Body of pancreas (tissue), 4 donors: Measurements from ENCODE around the gene RIMS4. TPM values are rescaled to one million over a fixed set of nuclear protein-coding genes. Genes with fewer than 3 reads are reported as not detected.

Source experiments
- ATAC-seq: fragments of 150-250 bp; one replicate; pipeline ENCODE4 v1.9.1; 2016
- DNase-seq, 4 donors: peaks; one replicate each; pipeline ENCODE4 v3.0.0-alpha.2; 2019
- H3K27ac ChIP-seq, 4 donors: fragments of 200-600 bp; sonication (generic); 1 replicate in 3 of 4; 2 replicates in 1 of 4; pipeline versions ENCODE4 v1.5.1 to v1.6.1; 2016 to 2019; ENCODE audit warnings: mild to moderate bottlenecking in 1 of 4, mixed read lengths in 1 of 4, moderate library complexity in 1 of 4
- H3K27me3 ChIP-seq, 2 donors: fragments of 200-600 bp; sonication (generic); one replicate each; pipeline ENCODE4 v1.6.0; 2016; ENCODE audit warnings: mild to moderate bottlenecking in 1 of 2
- H3K36me3 ChIP-seq, 2 donors: fragments of 200-600 bp; sonication (generic); replicated peaks in 1 of 2; 2 replicates each; pipeline ENCODE4 v1.5.1; 2016; ENCODE audit warnings: low read depth in 2 of 2; ENCODE audit not compliant: insufficient read depth in 1 of 2
- H3K4me1 ChIP-seq: fragments of 200-600 bp; sonication (generic); one replicate; pipeline ENCODE4 v1.6.0; 2016
- H3K4me3 ChIP-seq, 2 donors: fragments of 200-600 bp; sonication (generic); 1 replicate in 1 of 2; 2 replicates in 1 of 2; pipeline ENCODE4 v1.5.1; 2016 to 2019
- H3K9me3 ChIP-seq, 3 donors: fragments of 200-600 bp; sonication (generic); 1 replicate in 2 of 3; 2 replicates in 1 of 3; pipeline ENCODE4 v1.5.1; 2016
- CTCF ChIP-seq, 7 experiments: fragments of 450-650 bp in 4 of 7; fragments of 200-600 bp in 3 of 7; sonication (generic) in 3 of 7; IDR thresholded peaks; one replicate each; pipeline ENCODE4 v1.5.1; 2016 to 2019; ENCODE audit warnings: antibody characterized with exemption in 7 of 7
- POLR2A ChIP-seq, 3 donors: fragments of 450-650 bp; IDR thresholded peaks; one replicate each; pipeline ENCODE4 v1.6.1; 2016; ENCODE audit warnings: antibody characterized with exemption in 3 of 3, mild to moderate bottlenecking in 2 of 3
- WGBS, 2 donors: methylation state at CpG; one replicate each; pipeline ENCODE4 v1.1.5; 2017; 5-methylcytosine and 5-hydroxymethylcytosine counted together
- intact Hi-C: fragments of 100-400 bp; cut with DNase I; formaldehyde crosslinking; loops from one replicate; pipeline ENCODE4 v1.15.1; 2023
- total RNA-seq, 2 donors: library from RNA; depleted of rRNA; stranded (reverse); fragments of >200 nt; gene quantifications; one replicate each; pipeline ENCODE4 v1.1.0, GENCODE V29; 2016

RIMS4 gene
- total RNA-seq, 2 donors from 2014 or later, result 0.26 TPM; not detected in 1

- Histone ChIP-seq H3K27ac (no peak overlapping the region), H3K4me3 (no peak overlapping the region), H3K9me3 (no peaks in the 10 kb centered on the region), H3K27me3 (no peaks in the 10 kb centered on the region), H3K36me3 (no peaks in the 10 kb centered on the region), H3K4me1 (no peaks in the 10 kb centered on the region)
- ATAC-seq (no peak), DNase-seq (no peak)
- intact Hi-C loops, result no loop called here
- TF ChIP-seq POLR2A (IDR thresholded peaks at IDR 0.05) (no peak), CTCF (IDR thresholded peaks at IDR 0.05) (no peak)
- 79 to 81% methylated on average over 11 of the region's 11 CpGs for WGBS, 2 donors
Measured at GRCh38 chr20:44790638-44791393, 19.5 kb downstream of the RIMS4 start.

GRCh38 chr20:44788706-44789456, 21.5 kb downstream of the RIMS4 start:
- Histone ChIP-seq H3K36me3 (no peaks in the 10 kb centered on the region), H3K4me1 (no peaks in the 10 kb centered on the region), H3K27ac (no peak overlapping the region), H3K27me3 (no peaks in the 10 kb centered on the region), H3K4me3 (no peak overlapping the region), H3K9me3 (no peaks in the 10 kb centered on the region)
- ATAC-seq, result no peak
- intact Hi-C loops, result no loop called here
- TF ChIP-seq POLR2A (IDR thresholded peaks at IDR 0.05) (no peak), CTCF (IDR thresholded peaks at IDR 0.05) (no peak)
- WGBS, 2 donors, result 67 to 70% methylated on average over 10 of the region's 10 CpGs
- DNase-seq, result no peak

- no peak overlapping the region for H3K4me3 ChIP-seq
- 71 to 75% methylated on average over 7 of the region's 7 CpGs for WGBS, 2 donors
- no peak for ATAC-seq
- no peaks in the 10 kb centered on the region for H3K4me1 ChIP-seq
- H3K27me3 ChIP-seq, result no peaks in the 10 kb centered on the region
- H3K27ac ChIP-seq, result no peak overlapping the region
- H3K9me3 ChIP-seq, result no peaks in the 10 kb centered on the region
- TF ChIP-seq CTCF (IDR thresholded peaks at IDR 0.05) (no peak), POLR2A (IDR thresholded peaks at IDR 0.05) (no peak)
- DNase-seq, result no peak
- intact Hi-C loops, result no loop called here
- no peaks in the 10 kb centered on the region for H3K36me3 ChIP-seq
Measured at GRCh38 chr20:44787299-44787698, 23.0 kb downstream of the RIMS4 start.

GRCh38 chr20:44785768-44786167, 24.6 kb downstream of the RIMS4 start:
- H3K4me1 ChIP-seq, result no peaks in the 10 kb centered on the region
- ATAC-seq (no peak), DNase-seq (no peak)
- H3K27ac ChIP-seq, result no peak overlapping the region
- TF ChIP-seq CTCF (IDR thresholded peaks at IDR 0.05) (no peak), POLR2A (IDR thresholded peaks at IDR 0.05) (no peak)
- no peaks in the 10 kb centered on the region for H3K27me3 ChIP-seq
- no peaks in the 10 kb centered on the region for H3K36me3 ChIP-seq
- 13% methylated on average over 1 of the region's 1 CpG for WGBS, 2 donors
- no peak overlapping the region for H3K4me3 ChIP-seq
- intact Hi-C loops, result no loop called here
- H3K9me3 ChIP-seq, result no peaks in the 10 kb centered on the region
